HG03432 (cell line): ENCODE results near the gene EFR3B.
"Not testable (repeated sequence)": the region's sequence is repeated elsewhere in the genome, so short reads cannot be mapped to it uniquely, and the experiment has no call there.

Experiments used
- ATAC-seq: cut with Tn5 transposase; IDR thresholded peaks from one replicate; pipeline ENCODE4 v1.9.1; 2021; ENCODE audit warnings: mild to moderate bottlenecking, moderate library complexity; ENCODE audit not compliant: unreplicated experiment

Gene EFR3B, protein sequence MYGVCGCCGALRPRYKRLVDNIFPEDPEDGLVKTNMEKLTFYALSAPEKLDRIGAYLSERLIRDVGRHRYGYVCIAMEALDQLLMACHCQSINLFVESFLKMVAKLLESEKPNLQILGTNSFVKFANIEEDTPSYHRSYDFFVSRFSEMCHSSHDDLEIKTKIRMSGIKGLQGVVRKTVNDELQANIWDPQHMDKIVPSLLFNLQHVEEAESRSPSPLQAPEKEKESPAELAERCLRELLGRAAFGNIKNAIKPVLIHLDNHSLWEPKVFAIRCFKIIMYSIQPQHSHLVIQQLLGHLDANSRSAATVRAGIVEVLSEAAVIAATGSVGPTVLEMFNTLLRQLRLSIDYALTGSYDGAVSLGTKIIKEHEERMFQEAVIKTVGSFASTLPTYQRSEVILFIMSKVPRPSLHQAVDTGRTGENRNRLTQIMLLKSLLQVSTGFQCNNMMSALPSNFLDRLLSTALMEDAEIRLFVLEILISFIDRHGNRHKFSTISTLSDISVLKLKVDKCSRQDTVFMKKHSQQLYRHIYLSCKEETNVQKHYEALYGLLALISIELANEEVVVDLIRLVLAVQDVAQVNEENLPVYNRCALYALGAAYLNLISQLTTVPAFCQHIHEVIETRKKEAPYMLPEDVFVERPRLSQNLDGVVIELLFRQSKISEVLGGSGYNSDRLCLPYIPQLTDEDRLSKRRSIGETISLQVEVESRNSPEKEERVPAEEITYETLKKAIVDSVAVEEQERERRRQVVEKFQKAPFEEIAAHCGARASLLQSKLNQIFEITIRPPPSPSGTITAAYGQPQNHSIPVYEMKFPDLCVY

GRCh38 chr2:25041928-25042320 lies at the start of gene EFR3B:
TSS of gene EFR3B (plus strand) at chr2:25042076. CDS start at chr2:25042313, 237 bp downstream.
- ATAC-seq = peak; percentile 82

GRCh38 chr2:24993406-24994145 lies 48.3 kb upstream of the EFR3B start:
- ATAC-seq = no peak

GRCh38 chr2:24994146-24994724 lies 47.6 kb upstream of the EFR3B start:
- ATAC-seq = no peak

- ATAC-seq = not testable (repeated sequence)
These were observed 42.8 kb upstream of the EFR3B start for GRCh38 chr2:24999097-24999496.

DNA sequence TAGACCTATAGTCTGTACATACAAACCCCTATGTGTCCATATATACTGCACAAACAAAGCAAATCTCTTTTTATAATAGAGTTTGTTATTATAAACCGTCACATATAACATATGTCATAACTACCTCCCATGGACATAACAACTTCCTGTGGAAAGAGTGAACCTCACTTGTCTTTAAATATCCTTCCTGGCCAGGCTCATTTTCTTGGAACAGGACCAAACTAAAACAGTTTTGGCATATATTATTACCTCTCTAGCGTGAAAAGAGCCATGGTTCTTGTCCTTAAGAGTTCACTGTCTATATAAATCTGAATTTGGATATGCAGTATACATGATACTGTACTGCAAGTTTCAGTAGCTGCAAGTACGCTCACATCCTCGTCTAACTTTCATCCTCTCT lies 41.8 kb upstream of the EFR3B start:
- ATAC-seq = no peak

- no peak for ATAC-seq
These were observed 41.2 kb upstream of the EFR3B start for GRCh38 chr2:25000503-25001324.

GRCh38 chr2:25001325-25001637 lies 40.6 kb upstream of the EFR3B start:
- no peak for ATAC-seq

GRCh38 chr2:25002066-25002465 lies 39.8 kb upstream of the EFR3B start:
- ATAC-seq = no peak

DNA sequence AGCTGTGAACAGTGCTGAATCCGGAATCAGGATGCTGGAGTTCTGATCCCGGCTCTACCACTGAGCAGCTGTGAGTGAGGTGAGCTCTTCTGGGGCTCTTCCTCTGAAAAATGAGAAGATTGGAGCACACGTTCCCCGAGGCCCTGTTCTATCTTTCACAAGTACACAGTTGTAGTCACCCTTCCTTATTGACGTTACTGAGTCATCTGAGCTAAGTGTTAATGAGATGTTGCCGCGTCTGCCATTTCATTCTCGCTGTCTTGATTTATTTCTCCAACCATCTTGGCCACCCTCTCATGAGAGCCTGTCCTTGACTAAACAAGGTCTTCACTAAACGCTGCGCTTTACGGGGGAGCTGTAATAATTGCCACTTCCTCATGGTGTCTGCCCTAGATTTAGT lies 31.9 kb upstream of the EFR3B start:
- no peak for ATAC-seq

DNA sequence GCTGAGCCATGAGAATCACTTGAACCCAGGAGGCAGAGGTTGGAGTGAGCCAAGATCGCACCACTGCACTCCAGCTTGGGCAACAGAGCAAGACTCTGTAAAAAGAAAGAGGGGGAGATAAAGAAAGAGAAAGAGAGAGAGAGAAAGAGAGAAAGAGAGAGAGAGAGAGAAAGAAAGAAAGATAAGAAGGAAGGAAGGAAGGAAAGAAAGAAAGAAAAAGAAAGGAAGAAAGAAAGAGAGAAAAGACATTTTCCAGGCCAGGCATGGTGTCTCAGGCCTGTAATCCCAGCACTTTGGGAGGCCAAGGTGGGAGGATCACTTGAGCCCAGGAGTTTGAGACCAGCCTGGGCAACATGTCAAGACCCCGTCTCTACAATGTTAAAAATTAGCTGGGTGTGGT lies 30.5 kb upstream of the EFR3B start:
- not testable (repeated sequence) for ATAC-seq

- ATAC-seq = no peak
These were observed 27.2 kb upstream of the EFR3B start for GRCh38 chr2:25014631-25015030.

DNA sequence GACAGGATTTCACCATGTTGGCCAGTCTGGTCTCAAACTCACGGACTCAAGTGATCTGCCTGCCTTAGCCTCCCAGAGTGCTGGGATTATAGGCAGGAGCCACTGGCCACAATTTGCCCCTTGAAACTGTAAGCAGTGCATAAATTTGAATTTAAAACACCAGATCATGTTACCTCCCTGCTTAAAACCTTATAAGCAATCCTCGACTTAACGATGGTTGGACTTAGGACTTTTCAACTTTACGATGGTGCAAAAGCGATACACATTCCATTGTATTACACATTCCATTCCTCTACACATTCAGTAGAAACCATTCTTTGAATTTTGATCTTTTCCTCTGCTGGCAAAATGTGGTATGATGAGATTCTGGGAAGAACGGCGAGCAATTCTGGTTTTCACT lies 23.2 kb upstream of the EFR3B start:
- no peak for ATAC-seq

DNA sequence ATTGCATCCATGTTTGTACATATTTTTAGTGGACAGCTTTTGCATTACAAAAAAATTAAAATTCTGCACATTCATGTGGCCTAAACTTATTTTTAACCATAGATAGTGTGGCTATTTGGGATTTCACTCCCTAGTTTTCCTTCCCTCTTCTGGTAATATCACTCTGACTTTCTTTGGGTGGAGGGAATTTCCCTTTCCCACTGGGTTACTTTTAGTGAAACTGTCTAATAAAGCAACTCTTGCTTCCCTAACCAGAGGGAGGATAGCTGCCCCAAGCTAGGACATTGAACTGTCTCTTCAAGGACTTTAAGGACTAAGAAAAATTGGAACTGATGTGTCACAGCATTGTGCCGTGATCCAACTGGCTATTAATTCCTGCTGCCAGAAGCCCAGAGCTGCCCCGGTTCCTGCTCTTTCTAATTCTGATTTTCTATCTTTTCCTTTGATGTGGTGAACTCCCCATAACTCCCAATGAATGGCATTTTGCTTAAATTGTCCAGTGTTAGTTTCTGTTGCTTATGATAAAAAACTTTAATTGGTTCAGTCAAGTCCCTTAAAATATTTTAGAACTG lies 20.0 kb upstream of the EFR3B start:
- no peak for ATAC-seq

GRCh38 chr2:25023333-25023732 lies 18.5 kb upstream of the EFR3B start:
- ATAC-seq = no peak

DNA sequence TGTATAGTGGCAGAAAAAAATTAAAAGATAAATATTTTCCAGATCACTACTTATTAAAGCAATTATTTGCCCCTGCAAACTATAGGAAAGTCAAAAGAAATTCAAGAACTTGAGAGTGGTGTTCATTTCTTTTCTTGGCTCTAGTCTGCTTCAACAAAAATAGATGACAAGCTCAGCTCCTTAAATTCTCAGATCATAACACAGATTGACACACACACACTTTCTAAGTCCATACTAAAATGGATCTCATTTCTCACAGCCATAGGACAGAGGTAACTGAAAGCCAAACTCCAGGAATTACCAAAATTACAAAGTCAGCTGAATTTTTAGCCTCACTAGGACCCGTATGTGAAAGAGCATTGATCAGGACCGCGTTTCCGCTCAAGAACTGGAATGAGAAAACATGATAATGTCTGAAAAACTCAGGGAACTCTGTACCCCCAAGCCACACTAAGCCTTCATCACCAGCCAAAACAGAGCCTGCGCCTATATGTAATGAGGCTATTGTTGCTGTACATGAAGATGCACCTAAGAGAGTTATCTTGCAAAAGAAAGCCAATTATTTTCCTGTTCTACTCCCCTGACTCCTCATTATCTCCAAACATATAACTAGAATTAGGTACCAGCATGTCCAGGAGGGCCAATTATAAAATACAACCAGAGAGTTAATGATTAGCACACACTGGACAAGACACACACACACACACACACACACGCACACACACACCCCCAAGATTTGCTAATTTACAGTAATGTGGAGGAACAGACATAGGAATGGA lies 16.5 kb upstream of the EFR3B start:
- no peak for ATAC-seq

DNA sequence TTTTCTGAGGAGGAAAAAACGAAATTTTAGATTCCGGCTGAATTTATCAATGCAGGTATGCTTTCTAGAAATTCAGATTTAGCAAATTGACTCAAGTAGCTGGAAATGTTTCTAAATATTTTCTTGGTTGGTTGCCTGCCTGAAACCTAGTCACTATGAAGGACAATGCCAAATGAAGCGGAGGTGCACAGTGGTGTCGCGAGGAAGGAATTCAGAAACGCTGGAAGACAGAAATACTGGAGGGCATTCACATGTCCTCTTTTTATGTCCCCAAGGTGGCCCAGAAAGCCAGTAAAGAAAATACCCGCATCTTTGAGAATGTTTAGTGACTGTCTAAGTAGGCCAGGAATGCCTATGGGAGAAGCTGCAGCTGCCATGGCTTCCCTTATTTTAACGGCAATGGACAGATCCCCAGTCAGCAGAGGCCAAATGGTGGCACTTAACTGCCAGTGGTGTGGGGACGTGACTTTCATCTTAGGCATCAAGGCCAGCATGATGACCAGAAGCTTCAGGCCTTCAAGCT lies 15.8 kb upstream of the EFR3B start:
- ATAC-seq = no peak

DNA sequence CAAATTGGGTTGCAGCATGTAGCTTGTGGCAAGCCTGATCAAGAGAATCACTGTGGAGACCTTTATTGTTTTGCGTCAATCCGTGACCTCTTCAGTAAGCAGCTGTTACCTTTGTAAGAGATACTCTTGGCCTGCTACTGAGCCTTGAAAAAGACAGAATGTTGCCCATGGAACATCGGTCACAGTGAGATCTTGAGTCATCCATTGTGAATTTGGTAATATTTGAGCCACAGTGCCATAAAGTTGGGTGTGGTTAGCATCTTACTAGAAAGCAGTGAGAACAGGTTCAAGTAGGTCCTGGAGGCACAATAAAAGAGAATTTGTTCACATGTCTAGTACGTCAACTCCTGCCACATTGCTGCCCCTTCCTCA lies 12.7 kb upstream of the EFR3B start:
- ATAC-seq = no peak

- ATAC-seq = no peak
These were observed 11.2 kb upstream of the EFR3B start for GRCh38 chr2:25030702-25031101.

DNA sequence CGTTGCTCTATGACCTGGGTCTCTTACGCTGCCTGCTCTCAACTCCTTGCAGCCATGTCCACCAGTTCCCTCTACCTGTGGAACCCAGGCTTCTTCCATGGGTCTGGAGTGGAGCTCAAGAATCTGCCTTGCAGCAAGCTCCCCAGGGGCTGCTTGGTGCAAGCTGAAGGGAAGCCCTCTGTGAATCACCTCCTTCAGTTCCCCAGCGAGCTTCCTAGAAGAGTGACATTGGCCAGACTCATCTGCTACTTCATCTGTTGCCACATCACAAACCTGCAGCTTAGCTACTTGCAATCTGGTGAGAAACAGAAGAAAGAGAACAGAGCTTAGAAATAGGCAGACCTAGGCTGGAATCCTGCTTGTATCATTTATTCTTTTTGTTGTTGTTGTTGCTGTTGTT lies 9.8 kb upstream of the EFR3B start:
- no peak for ATAC-seq
